ENCODE measurements around the gene KATNB1. TPM values are rescaled to one million over a fixed set of nuclear protein-coding genes. Genes with fewer than 3 reads are reported as not detected.

Gene KATNB1
- total RNA-seq, 1 experiment from 2014 or later: 37.7 TPM

DNA sequence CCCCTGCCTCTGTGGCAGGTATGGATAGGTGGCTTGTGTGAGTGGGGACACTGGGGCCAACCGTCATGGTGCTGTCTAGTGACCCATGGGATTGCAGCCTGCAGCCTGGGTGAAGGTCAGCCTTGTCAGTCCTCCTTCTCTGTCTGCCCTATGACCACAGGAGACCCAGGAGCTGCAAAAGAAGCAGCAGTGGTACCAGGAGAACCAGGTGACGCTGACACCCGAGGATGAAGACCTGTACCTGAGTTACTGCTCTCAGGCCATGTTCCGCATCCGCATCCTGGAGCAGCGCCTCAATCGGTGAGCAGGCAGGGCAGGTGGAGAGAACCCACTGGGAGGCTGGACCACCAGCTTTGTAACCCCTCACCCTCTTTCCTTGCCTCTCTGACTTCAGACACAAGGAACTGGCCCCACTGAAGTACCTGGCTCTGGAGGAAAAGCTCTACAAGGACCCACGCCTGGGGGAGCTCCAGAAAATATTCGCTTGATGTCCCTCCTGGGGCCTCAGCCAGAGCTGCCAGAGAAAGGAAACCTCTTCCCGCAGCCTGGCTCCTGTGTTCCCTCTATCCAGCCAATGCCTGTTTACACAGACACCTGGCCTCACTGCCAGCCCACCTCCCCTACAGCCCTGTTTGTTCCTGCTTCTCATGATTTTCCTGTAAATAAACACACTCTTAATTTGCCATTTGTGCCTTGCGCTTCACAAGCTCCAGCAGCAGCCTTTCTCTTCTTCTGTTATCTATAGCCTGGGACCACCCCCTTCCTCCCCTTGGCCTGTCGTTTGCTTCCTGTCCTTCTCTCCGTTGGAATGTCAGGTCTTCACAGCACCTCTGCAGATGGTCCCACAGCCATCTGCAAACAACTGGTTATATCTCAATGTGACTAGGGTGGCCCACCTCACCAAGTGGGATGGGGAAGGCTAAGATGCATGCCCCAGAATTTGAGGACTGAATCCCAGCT is 4.5 kb upstream of the KATNB1 start:
- BruUV-seq (replicated peaks): no TSS peak
- H3K9ac ChIP-seq (ENCODE audit: low read length): no peak overlapping the region

DNA sequence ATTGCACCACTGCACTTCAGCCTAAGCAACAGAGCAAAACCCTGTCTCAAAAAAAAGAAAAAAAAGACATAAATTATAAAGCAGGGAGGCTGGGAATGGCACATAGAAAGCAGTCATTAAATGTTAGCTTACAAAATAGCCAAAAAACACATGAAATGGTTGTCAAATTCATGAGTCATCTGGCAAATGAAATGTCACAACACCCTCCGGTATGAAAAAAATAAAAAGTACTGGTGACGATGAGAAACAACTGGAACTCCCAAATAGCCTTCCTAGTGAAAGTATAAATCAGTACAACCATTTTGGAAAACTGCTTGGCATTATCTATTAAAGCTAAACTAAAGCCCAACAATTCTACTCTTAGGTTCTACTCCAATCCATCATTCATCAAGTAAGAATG is 3.5 kb upstream of the KATNB1 start:
- intact Hi-C loops (cut with micrococcal nuclease): no loop called here
- DNase-seq: no peak
- no peak overlapping the region for H3K4me2 ChIP-seq (ENCODE audit: low read length)
- no peaks in the 10 kb centered on the region for H3K36me3 ChIP-seq (ENCODE audit: low read depth, low read length)
- no peak overlapping the region for H3K9ac ChIP-seq (ENCODE audit: low read length)
- H2AFZ ChIP-seq (ENCODE audit: low read length): no peak overlapping the region
- TF ChIP-seq EZH2 (IDR thresholded peaks at IDR 0.05; ENCODE audit: low read length, unreplicated experiment) (no peak), EZH2phosphoT487 (IDR thresholded peaks at IDR 0.05; ENCODE audit: borderline replicate concordance, low read length) (no peak)
- TF ChIP-seq, protein P1, sequence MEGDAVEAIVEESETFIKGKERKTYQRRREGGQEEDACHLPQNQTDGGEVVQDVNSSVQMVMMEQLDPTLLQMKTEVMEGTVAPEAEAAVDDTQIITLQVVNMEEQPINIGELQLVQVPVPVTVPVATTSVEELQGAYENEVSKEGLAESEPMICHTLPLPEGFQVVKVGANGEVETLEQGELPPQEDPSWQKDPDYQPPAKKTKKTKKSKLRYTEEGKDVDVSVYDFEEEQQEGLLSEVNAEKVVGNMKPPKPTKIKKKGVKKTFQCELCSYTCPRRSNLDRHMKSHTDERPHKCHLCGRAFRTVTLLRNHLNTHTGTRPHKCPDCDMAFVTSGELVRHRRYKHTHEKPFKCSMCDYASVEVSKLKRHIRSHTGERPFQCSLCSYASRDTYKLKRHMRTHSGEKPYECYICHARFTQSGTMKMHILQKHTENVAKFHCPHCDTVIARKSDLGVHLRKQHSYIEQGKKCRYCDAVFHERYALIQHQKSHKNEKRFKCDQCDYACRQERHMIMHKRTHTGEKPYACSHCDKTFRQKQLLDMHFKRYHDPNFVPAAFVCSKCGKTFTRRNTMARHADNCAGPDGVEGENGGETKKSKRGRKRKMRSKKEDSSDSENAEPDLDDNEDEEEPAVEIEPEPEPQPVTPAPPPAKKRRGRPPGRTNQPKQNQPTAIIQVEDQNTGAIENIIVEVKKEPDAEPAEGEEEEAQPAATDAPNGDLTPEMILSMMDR (conservative IDR thresholded peaks at IDR 0.05; ENCODE audit: low read depth, low read length): no peak
- H3K4me1 ChIP-seq (ENCODE audit: insufficient read depth, low read length): peaks cover 11% of the 10 kb centered on the region
- no TSS peak for BruUV-seq (replicated peaks)
- CTCF ChIA-PET: no interaction called here
- H3K9me3 ChIP-seq (ENCODE audit: low read length): no peaks in the 10 kb centered on the region
- no peak for ATAC-seq
- H3F3A ChIP-seq (ENCODE audit: low read length, unreplicated experiment): no peaks in the 10 kb centered on the region
- H4K20me1 ChIP-seq (ENCODE audit: low read length): no peaks in the 10 kb centered on the region
- H3K79me2 ChIP-seq (ENCODE audit: low read length): peaks cover 11% of the 10 kb centered on the region; the same call in 1 of the 2 replicates
- POLR2A ChIA-PET (ENCODE audit: unreplicated experiment): no interaction called here
- H3K27ac ChIP-seq (ENCODE audit: low read length): no peak overlapping the region
- no peak overlapping the region for H3K4me3 ChIP-seq (ENCODE audit: low read length)
- no peaks in the 10 kb centered on the region for H3K9me2 ChIP-seq (replicated peaks; ENCODE audit: low read length)
- H3K27me3 ChIP-seq (ENCODE audit: low read length): no peaks in the 10 kb centered on the region

More for the DNA sequence above, 4.5 kb upstream of the KATNB1 start:
- H3K4me2 ChIP-seq (ENCODE audit: low read length): no peak overlapping the region
- no peaks in the 10 kb centered on the region for H3K36me3 ChIP-seq (ENCODE audit: low read depth, low read length)
- H3K27ac ChIP-seq (ENCODE audit: low read length): no peak overlapping the region
- TF ChIP-seq, protein P1 (conservative IDR thresholded peaks at IDR 0.05; ENCODE audit: low read depth, low read length): no peak
- TF ChIP-seq EZH2phosphoT487 (IDR thresholded peaks at IDR 0.05; ENCODE audit: borderline replicate concordance, low read length) (no peak), EZH2 (IDR thresholded peaks at IDR 0.05; ENCODE audit: low read length, unreplicated experiment) (no peak)
- no peak overlapping the region for H3K4me3 ChIP-seq (ENCODE audit: low read length)
- ChIA-PET CTCF (no interaction called here), POLR2A (ENCODE audit: unreplicated experiment) (no interaction called here)
- H3K9me3 ChIP-seq (ENCODE audit: low read length): no peaks in the 10 kb centered on the region
- H3K4me1 ChIP-seq (ENCODE audit: insufficient read depth, low read length): peaks cover 7% of the 10 kb centered on the region; the same call in 1 of the 2 replicates
- no peaks in the 10 kb centered on the region for H3K9me2 ChIP-seq (replicated peaks; ENCODE audit: low read length)
- H3K79me2 ChIP-seq (ENCODE audit: low read length): 0 out of 2 replicates have a peak, but pooled peaks cover 6% of the 10 kb centered on the region
- H3F3A ChIP-seq (ENCODE audit: low read length, unreplicated experiment): no peaks in the 10 kb centered on the region
- ATAC-seq (no peak), DNase-seq (no peak)
- H4K20me1 ChIP-seq (ENCODE audit: low read length): no peaks in the 10 kb centered on the region
- intact Hi-C loops (cut with micrococcal nuclease): no loop called here
- H2AFZ ChIP-seq (ENCODE audit: low read length): no peak overlapping the region
- no peaks in the 10 kb centered on the region for H3K27me3 ChIP-seq (ENCODE audit: low read length)

DNA sequence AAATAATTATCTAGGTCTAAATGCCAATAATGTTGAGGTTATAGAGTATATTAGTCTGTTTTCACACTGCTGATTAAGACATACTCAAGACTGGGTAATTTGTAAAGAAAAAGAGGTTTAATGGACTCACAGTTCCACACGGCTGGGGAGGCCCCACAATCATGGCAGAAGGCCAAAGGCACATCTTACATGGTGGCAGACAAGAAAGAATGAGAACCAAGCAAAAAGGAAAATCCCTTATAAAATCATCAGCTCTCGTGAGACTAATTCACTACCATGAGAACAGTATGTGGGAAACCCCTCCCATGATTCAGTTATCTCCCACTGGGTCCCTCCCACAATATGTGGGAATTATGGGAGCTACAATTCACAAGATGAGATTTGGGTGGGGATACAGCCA is 2.9 kb upstream of the KATNB1 start:
- H3K9me3 ChIP-seq (ENCODE audit: low read length): no peaks in the 10 kb centered on the region
- peaks cover 15% of the 10 kb centered on the region; the same call in 1 of the 2 replicates for H3K79me2 ChIP-seq (ENCODE audit: low read length)
- no peak overlapping the region for H3K9ac ChIP-seq (ENCODE audit: low read length)
- no peaks in the 10 kb centered on the region for H4K20me1 ChIP-seq (ENCODE audit: low read length)
- H3K4me1 ChIP-seq (ENCODE audit: insufficient read depth, low read length): peaks cover 14% of the 10 kb centered on the region
- no peak overlapping the region for H3K27ac ChIP-seq (ENCODE audit: low read length)
- no peaks in the 10 kb centered on the region for H3K27me3 ChIP-seq (ENCODE audit: low read length)
- no TSS peak for BruUV-seq (replicated peaks)
- ATAC-seq: no peak
- ChIA-PET CTCF (no interaction called here), POLR2A (ENCODE audit: unreplicated experiment) (no interaction called here)
- no peak for DNase-seq
- no peaks in the 10 kb centered on the region for H3K36me3 ChIP-seq (ENCODE audit: low read depth, low read length)
- no peak overlapping the region for H3K4me2 ChIP-seq (ENCODE audit: low read length)
- H3K4me3 ChIP-seq (ENCODE audit: low read length): no peak overlapping the region
- H3K9me2 ChIP-seq (replicated peaks; ENCODE audit: low read length): no peaks in the 10 kb centered on the region
- no peak for TF ChIP-seq EZH2 (IDR thresholded peaks at IDR 0.05; ENCODE audit: low read length, unreplicated experiment)
- no peak for TF ChIP-seq EZH2phosphoT487 (IDR thresholded peaks at IDR 0.05; ENCODE audit: borderline replicate concordance, low read length)
- TF ChIP-seq, protein P1 (conservative IDR thresholded peaks at IDR 0.05; ENCODE audit: low read depth, low read length): no peak
- no peak overlapping the region for H2AFZ ChIP-seq (ENCODE audit: low read length)
- intact Hi-C loops (cut with micrococcal nuclease): no loop called here
- no peaks in the 10 kb centered on the region for H3F3A ChIP-seq (ENCODE audit: low read length, unreplicated experiment)
